Measurements from ENCODE around the gene NR1H2. TPM values are rescaled to one million over a fixed set of nuclear protein-coding genes. Genes with fewer than 3 reads are reported as not detected.

The NR1H2 gene
- total and polyA plus RNA-seq, 10 donors = 53.1 to 96.0 (median 74.0) TPM

DNA sequence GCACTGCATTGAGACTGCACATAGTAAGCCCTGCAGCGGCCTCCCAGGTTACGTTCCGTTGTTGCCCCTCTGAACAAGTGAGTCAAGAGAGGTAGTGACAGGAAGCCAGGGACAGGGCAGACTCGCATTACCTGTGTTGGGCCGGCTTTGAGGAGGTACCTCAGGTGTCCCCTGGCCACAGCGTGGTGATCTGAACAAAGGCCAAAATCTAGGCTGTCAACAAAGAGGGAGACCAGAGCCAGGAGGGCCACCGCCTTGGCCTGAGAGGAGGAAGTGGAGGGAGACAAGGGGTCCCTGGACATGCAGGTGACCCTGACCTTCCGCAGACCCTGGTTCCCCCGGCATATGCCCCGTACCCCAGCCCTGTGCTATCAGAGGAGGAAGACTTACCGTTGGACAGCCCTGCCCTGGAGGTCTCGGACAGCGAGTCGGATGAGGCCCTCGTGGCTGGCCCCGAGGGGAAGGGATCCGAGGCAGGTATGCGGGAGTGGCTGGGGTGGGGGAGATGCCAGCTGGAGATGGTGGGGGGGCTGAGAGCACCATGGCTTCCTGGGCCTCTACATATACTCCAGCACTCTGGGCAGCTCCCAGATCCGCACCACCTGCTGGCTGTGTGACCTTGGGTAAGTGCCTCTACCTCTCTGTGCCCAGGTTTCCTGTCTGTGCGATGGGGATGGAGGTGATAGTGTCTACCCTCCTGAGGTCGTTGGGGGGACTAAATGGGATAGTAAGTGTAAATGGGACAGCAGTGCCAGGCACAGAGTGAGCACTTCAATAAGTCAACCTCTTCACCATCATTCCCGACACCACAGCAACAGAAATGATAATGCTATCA lies 47.2 kb downstream of the NR1H2 start:
- peaks cover 0 to 38% (median 0%) of the 10 kb centered on the region in 6 donors for H3K36me3 ChIP-seq
- H3K9me3 ChIP-seq = no peaks in the 10 kb centered on the region
- no peak overlapping the region for H3K4me3 ChIP-seq
- H3K27me3 ChIP-seq (replicated peaks in 1 of 7) = peaks cover 0 to 54% (median 9%) of the 10 kb centered on the region in 7 donors
- H3K27ac ChIP-seq = peak overlapping the region in 1 of 8 donors; percentile 21
- peaks cover 0 to 55% (median 17%) of the 10 kb centered on the region in 6 donors for H3K4me1 ChIP-seq
- DNase-seq = no peak
- WGBS, 5 donors = 79 to 89% (median 86%) methylated on average over 22 of the region's 22 CpGs
- intact Hi-C loops (cut with DNase I; ENCODE audit: low total_unique reads) = no loop called here
- TF ChIP-seq POLR2A (IDR thresholded peaks at IDR 0.05) = no peak
- TF ChIP-seq, protein P1, sequence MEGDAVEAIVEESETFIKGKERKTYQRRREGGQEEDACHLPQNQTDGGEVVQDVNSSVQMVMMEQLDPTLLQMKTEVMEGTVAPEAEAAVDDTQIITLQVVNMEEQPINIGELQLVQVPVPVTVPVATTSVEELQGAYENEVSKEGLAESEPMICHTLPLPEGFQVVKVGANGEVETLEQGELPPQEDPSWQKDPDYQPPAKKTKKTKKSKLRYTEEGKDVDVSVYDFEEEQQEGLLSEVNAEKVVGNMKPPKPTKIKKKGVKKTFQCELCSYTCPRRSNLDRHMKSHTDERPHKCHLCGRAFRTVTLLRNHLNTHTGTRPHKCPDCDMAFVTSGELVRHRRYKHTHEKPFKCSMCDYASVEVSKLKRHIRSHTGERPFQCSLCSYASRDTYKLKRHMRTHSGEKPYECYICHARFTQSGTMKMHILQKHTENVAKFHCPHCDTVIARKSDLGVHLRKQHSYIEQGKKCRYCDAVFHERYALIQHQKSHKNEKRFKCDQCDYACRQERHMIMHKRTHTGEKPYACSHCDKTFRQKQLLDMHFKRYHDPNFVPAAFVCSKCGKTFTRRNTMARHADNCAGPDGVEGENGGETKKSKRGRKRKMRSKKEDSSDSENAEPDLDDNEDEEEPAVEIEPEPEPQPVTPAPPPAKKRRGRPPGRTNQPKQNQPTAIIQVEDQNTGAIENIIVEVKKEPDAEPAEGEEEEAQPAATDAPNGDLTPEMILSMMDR (IDR thresholded peaks at IDR 0.05 in 8 of 11, conservative IDR thresholded peaks at IDR 0.05 in 3 of 11) = no peak
- no peak for TF ChIP-seq POLR2AphosphoS5 (IDR thresholded peaks at IDR 0.05)

DNA sequence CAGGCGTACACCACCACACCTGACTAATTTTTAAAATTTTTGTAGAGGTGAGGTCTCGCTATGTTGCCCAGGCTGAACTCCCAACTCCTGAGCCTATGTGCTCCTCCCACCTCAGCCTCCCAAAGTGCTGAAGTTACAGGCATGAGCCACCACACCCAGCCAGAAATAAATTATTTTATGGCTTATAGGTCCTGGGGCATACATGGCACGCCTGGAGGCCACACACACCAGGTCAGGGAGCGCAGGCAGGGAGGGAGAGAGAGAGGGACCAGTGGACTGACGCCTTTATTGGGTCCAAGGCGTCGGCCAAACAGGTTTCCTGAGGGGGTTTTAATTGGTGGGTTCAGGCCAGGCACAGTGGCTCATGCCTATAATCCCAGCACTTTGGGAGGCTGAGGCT lies 49.3 kb downstream of the NR1H2 start:
- 67 to 86% (median 77%) methylated on average over 5 to 7 of the region's 7 CpGs for WGBS, 5 donors
- intact Hi-C loops (cut with DNase I; ENCODE audit: low total_unique reads) = no loop called here
- TF ChIP-seq POLR2A (IDR thresholded peaks at IDR 0.05) (no peak), POLR2AphosphoS5 (IDR thresholded peaks at IDR 0.05) (no peak)
- TF ChIP-seq, protein P1 (IDR thresholded peaks at IDR 0.05 in 8 of 11, conservative IDR thresholded peaks at IDR 0.05 in 3 of 11) = no peak
- Histone ChIP-seq H3K27me3 (replicated peaks in 1 of 7) (peaks cover 0 to 43% (median 5%) of the 10 kb centered on the region in 7 donors), H3K36me3 (peaks cover 0 to 38% (median 0%) of the 10 kb centered on the region in 6 donors), H3K4me3 (no peak overlapping the region), H3K9me3 (no peaks in the 10 kb centered on the region), H3K4me1 (peaks cover 0 to 58% (median 19%) of the 10 kb centered on the region in 6 donors), H3K27ac (no peak overlapping the region)
- DNase-seq = no peak

DNA sequence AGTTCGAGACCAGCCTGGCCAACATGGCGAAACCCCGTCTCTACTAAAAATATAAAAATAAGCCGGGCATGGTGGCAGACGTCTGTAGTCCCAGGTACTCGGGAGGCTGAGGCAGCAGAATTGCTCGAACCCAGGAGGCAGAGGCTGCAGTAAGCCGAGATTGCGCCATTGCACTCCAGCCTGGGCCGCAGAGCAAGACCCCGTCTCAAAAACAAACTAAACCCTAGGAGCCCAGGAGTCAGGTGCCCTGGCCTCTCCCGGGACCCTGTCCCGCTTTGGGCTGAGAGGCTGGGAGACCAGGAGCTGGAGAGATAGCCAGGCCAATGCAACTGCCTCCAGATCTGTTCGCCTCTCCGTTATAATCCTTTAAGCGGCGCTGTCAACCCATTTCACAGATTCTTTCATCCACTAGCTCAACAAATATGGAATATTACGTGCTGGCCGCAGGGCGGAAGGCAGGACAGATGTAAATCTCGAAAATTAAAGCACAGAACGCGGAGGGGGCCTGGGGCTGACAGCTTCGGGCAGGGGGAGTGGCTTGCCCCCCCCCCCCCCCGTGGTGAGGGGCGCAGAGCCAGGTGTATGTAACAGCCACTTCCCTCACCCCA lies 51.2 kb downstream of the NR1H2 start:
- intact Hi-C loops (cut with DNase I; ENCODE audit: low total_unique reads) = no loop called here
- Histone ChIP-seq H3K27ac (peak overlapping the region in 6 of 8 donors; percentile 51 to 94 (median 68)), H3K27me3 (replicated peaks in 1 of 7) (peaks cover 0 to 32% (median 5%) of the 10 kb centered on the region in 7 donors), H3K4me1 (peaks cover 3 to 55% (median 29%) of the 10 kb centered on the region in 6 donors), H3K9me3 (no peaks in the 10 kb centered on the region), H3K4me3 (peak overlapping the region in 4 of 8 donors; percentile 16 to 52 (median 24)), H3K36me3 (peaks cover 0 to 32% (median 0%) of the 10 kb centered on the region in 6 donors)
- DNase-seq = no peak
- TF ChIP-seq, protein P1 (IDR thresholded peaks at IDR 0.05 in 8 of 11, conservative IDR thresholded peaks at IDR 0.05 in 3 of 11) = no peak
- no peak for TF ChIP-seq POLR2A (IDR thresholded peaks at IDR 0.05)
- no peak for TF ChIP-seq POLR2AphosphoS5 (IDR thresholded peaks at IDR 0.05)
- 77 to 80% (median 80%) methylated on average over 22 to 26 of the region's 26 CpGs for WGBS, 5 donors

DNA sequence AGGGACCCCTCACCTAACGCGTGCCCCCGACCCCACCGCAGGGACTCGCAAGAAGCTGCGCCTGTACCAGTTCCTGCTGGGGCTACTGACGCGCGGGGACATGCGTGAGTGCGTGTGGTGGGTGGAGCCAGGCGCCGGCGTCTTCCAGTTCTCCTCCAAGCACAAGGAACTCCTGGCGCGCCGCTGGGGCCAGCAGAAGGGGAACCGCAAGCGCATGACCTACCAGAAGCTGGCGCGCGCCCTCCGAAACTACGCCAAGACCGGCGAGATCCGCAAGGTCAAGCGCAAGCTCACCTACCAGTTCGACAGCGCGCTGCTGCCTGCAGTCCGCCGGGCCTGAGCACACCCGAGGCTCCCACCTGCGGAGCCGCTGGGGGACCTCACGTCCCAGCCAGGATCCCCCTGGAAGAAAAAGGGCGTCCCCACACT lies 51.8 kb downstream of the NR1H2 start:
- TF ChIP-seq POLR2A (IDR thresholded peaks at IDR 0.05) = no peak
- TF ChIP-seq POLR2AphosphoS5 (IDR thresholded peaks at IDR 0.05) = peak; percentile 81 to 86 (median 82)
- 10 to 25% (median 14%) methylated on average over 7 to 38 of the region's 38 CpGs for WGBS, 5 donors
- peak; percentile 93 for DNase-seq
- Histone ChIP-seq H3K27me3 (replicated peaks in 1 of 7) (peaks cover 0 to 33% (median 9%) of the 10 kb centered on the region in 7 donors), H3K9me3 (no peaks in the 10 kb centered on the region), H3K4me1 (peaks cover 6 to 55% (median 33%) of the 10 kb centered on the region in 6 donors), H3K27ac (peak overlapping the region in 7 of 8 donors; percentile 30 to 94 (median 66)), H3K36me3 (peaks cover 0 to 26% (median 0%) of the 10 kb centered on the region in 6 donors), H3K4me3 (peak overlapping the region in 4 of 8 donors; percentile 16 to 52 (median 24))
- intact Hi-C loops (cut with DNase I; ENCODE audit: low total_unique reads) = no loop called here
